GM12878 (cell line): ENCODE measurements around the gene SLC12A2. TPM values are rescaled to one million over a fixed set of nuclear protein-coding genes. Genes with fewer than 3 reads are reported as not detected.

Source experiments
- ATAC-seq: fragments of 200-7000 bp; cut with Tn5 transposase; 3 replicates; pipeline ENCODE4 v1.9.1; 2020; ENCODE audit warnings: mild to moderate bottlenecking, moderate library complexity
- BruUV-seq: library from RNA; stranded (reverse); fragments of 400-500 nt; replicated peaks from 2 replicates; lab custom pipeline; 2021; lab: Mats Ljungman, UMichigan
- CTCF ChIA-PET: fragments of 300-600 bp; sonication (Branson Sonifier 250); formaldehyde crosslinking; extraction: SDS; loops from one replicate; lab custom pipeline; 2021; ENCODE audit warnings: inconsistent platforms; lab: Yijun Ruan, JAX
- POLR2A ChIA-PET: fragments of 350-600 bp; formaldehyde crosslinking; extraction: SDS; loops from one replicate; lab custom pipeline; 2021; ENCODE audit warnings: inconsistent platforms; lab: Charles Lee
- RAD21 ChIA-PET: fragments of 300-600 bp; sonication (Branson Sonifier 250); formaldehyde crosslinking; loops from one replicate; lab custom pipeline; 2023; ENCODE audit warnings: antibody characterized with exemption; ENCODE audit not compliant: unreplicated experiment; lab: Charles Lee
- SMC1A ChIA-PET: fragments of 300-600 bp; sonication (Branson Sonifier 250); formaldehyde crosslinking; loops from one replicate; lab custom pipeline; 2023; ENCODE audit not compliant: unreplicated experiment, uncharacterized antibody; lab: Charles Lee
- DNase-seq: peaks from one replicate; pipeline ENCODE4 v3.0.0-alpha.2; 2011; ENCODE audit warnings: low read depth, low spot score
- FAIRE-seq: peaks from 3 replicates; lab custom pipeline; 2011; peaks lifted over from hg19 to GRCh38; lab: Jason Lieb, UNC
- H2AFZ ChIP-seq: 2 replicates; pipeline ENCODE4 v1.6.0; 2011; ENCODE audit warnings: low read depth, low read length, control low read depth; ENCODE audit not compliant: control insufficient read depth
- H3K27ac ChIP-seq: 2 replicates; pipeline ENCODE4 v1.5.1; 2011; ENCODE audit warnings: control low read depth; ENCODE audit not compliant: control insufficient read depth, insufficient read depth
- H3K27me3 ChIP-seq, 2 experiments: replicated peaks in 1 of 2; 2 replicates each; pipeline versions ENCODE4 v1.6.0 to v1.6.1; 2011; ENCODE audit warnings: low read length in 1 of 2; ENCODE audit not compliant: control insufficient read depth in 2 of 2, insufficient read depth in 2 of 2
- H3K36me3 ChIP-seq, 2 experiments: 2 replicates each; pipeline ENCODE4 v1.5.1; 2011; ENCODE audit warnings: low read length in 1 of 2; ENCODE audit not compliant: control insufficient read depth in 2 of 2, insufficient read depth in 2 of 2
- H3K4me1 ChIP-seq: 2 replicates; pipeline ENCODE4 v1.6.1; 2011; ENCODE audit warnings: mild to moderate bottlenecking, low read length, moderate library complexity, mixed read lengths; ENCODE audit not compliant: control insufficient read depth, insufficient read depth
- H3K4me2 ChIP-seq: 2 replicates; pipeline ENCODE4 v1.6.0; 2011; ENCODE audit warnings: control low read depth; ENCODE audit not compliant: control insufficient read depth, insufficient read depth
- H3K4me3 ChIP-seq: fragments of 200-600 bp; sonication (generic); 2 replicates; pipeline ENCODE4 v1.5.1; 2016
- H3K79me2 ChIP-seq: 2 replicates; pipeline ENCODE4 v1.6.0; 2011; ENCODE audit warnings: low read length; ENCODE audit not compliant: control insufficient read depth, insufficient read depth
- H3K9ac ChIP-seq: 2 replicates; pipeline ENCODE4 v1.8.0; 2011; ENCODE audit warnings: low read length, control low read depth, mixed read lengths; ENCODE audit not compliant: control insufficient read depth, insufficient read depth
- H3K9me3 ChIP-seq: replicated peaks from 3 replicates; pipeline ENCODE4 v1.5.1; 2011; ENCODE audit warnings: mild to moderate bottlenecking, low read length; ENCODE audit not compliant: control insufficient read depth, insufficient read depth
- H4K20me1 ChIP-seq: 2 replicates; pipeline ENCODE4 v1.6.0; 2011; ENCODE audit not compliant: control insufficient read depth, insufficient read depth
- CREB1 ChIP-seq: IDR thresholded peaks from 2 replicates; pipeline ENCODE4 v1.6.1; 2012; ENCODE audit warnings: low read depth, mild to moderate bottlenecking, inconsistent platforms
- GABPA ChIP-seq: IDR thresholded peaks from 2 replicates; pipeline ENCODE4 v1.6.1; 2014; ENCODE audit warnings: antibody characterized with exemption, low read depth, mild to moderate bottlenecking, inconsistent platforms
- GATAD2B ChIP-seq: fragments of 450-650 bp; conservative IDR thresholded peaks from 2 replicates; pipeline ENCODE4 v1.6.1; 2017; ENCODE audit warnings: low read depth, mild to moderate bottlenecking, moderate library complexity
- HCFC1 ChIP-seq: fragments of 150-350 bp; IDR thresholded peaks from 2 replicates; pipeline ENCODE4 v1.6.1; 2014; ENCODE audit warnings: low read length
- HDAC2 ChIP-seq: fragments of 200-600 bp; sonication (generic); IDR thresholded peaks from 2 replicates; pipeline ENCODE4 v1.6.1; 2017
- KDM1A ChIP-seq: fragments of 200-600 bp; sonication (generic); IDR thresholded peaks from 2 replicates; pipeline ENCODE4 v1.6.1; 2016; ENCODE audit warnings: borderline replicate concordance
- MTA2 ChIP-seq: fragments of 450-650 bp; IDR thresholded peaks from 2 replicates; pipeline ENCODE4 v1.6.1; 2016; ENCODE audit warnings: low read depth, mild to moderate bottlenecking, moderate library complexity
- NR2C2 ChIP-seq: IDR thresholded peaks from 2 replicates; pipeline ENCODE4 v1.6.1; 2011; ENCODE audit warnings: borderline replicate concordance, low read depth; ENCODE audit not compliant: control insufficient read depth, insufficient read length
- SRF ChIP-seq, 2 experiments: IDR thresholded peaks; 2 replicates each; pipeline ENCODE4 v1.6.1; 2011; ENCODE audit warnings: low read depth in 2 of 2, low read length in 2 of 2, mild to moderate bottlenecking in 1 of 2, moderate library complexity in 1 of 2
- YY1 ChIP-seq: IDR thresholded peaks from 2 replicates; pipeline ENCODE4 v1.6.1; 2011; ENCODE audit warnings: low read depth, mild to moderate bottlenecking, low read length
- ZBED1 ChIP-seq: IDR thresholded peaks from 2 replicates; pipeline ENCODE4 v1.6.1; 2016; ENCODE audit warnings: borderline replicate concordance
- ZNF24 ChIP-seq: fragments of 450-650 bp; IDR thresholded peaks from 2 replicates; pipeline ENCODE4 v1.6.1; 2017; ENCODE audit warnings: antibody characterized with exemption, mild to moderate bottlenecking
- ZNF384 ChIP-seq: IDR thresholded peaks from 2 replicates; pipeline ENCODE4 v1.6.1; 2012; ENCODE audit warnings: low read depth, mild to moderate bottlenecking, low read length, improper control_type of control experiment, borderline replicate concordance
- ZNF622 ChIP-seq: fragments of 450-650 bp; IDR thresholded peaks from 2 replicates; pipeline ENCODE4 v1.6.1; 2017; ENCODE audit warnings: mild to moderate bottlenecking, inconsistent platforms
- ZSCAN29 ChIP-seq: fragments of 450-650 bp; IDR thresholded peaks from 2 replicates; pipeline ENCODE4 v1.6.1; 2017; ENCODE audit warnings: mild to moderate bottlenecking, moderate library complexity
- WGBS: methylation state at CpG from one replicate; pipeline ENCODE4 v1.1.6; 2016; ENCODE audit warnings: low lambda C conversion rate; ENCODE audit not compliant: insufficient replicate concordance, insufficient coverage; ENCODE audit errors: missing lambda C conversion rate; 5-methylcytosine and 5-hydroxymethylcytosine counted together
- in situ Hi-C: fragments of 300-500 bp; cut with MboI; formaldehyde crosslinking; loops from 9 replicates; pipeline ENCODE4 v1.14.3; 2018; ENCODE audit warnings: mixed read lengths
- intact Hi-C: fragments of 100-400 bp; cut with micrococcal nuclease; formaldehyde crosslinking; loops from one replicate; pipeline ENCODE4 v1.14.2; 2022; ENCODE audit not compliant: unreplicated experiment
- polyA plus RNA-seq, 11 experiments: library from polyadenylated mRNA; depleted of rRNA in 4 of 11; unstranded in 6 of 11; stranded (reverse) in 5 of 11; fragments of >200 nt; fragmentation: Nextera tagmentation in 4 of 11; fragmentation: Illumina TruSeq in 1 of 11; extraction: Ambion mirVana in 4 of 11; extraction: Trizol in 1 of 11; gene quantifications; 1 replicate in 1 of 11; 2 replicates in 10 of 11; pipeline versions ENCODE4 v1.2.1 to v1.2.3, GENCODE V29; 2011 to 2016; ENCODE audit warnings: inconsistent platforms in 2 of 11, missing spikeins in 2 of 11, low read depth in 1 of 11
- total RNA-seq, 4 experiments: library from RNA; depleted of rRNA in 3 of 4; stranded (reverse); fragments of >200 nt in 3 of 4; fragmentation: Illumina TruSeq in 1 of 4; extraction: Trizol in 1 of 4; gene quantifications; 2 replicates each; pipeline versions ENCODE4 v1.2.1 to v1.2.3, GENCODE V29; 2013 to 2021
- TF ChIP-seq, protein P1 (sequence below): IDR thresholded peaks from 2 replicates; pipeline ENCODE4 v1.6.1; 2012; ENCODE audit warnings: low read depth, low read length, improper control_type of control experiment
- TF ChIP-seq, protein P2 (sequence below): IDR thresholded peaks from 2 replicates; pipeline ENCODE4 v1.6.1; 2012; ENCODE audit warnings: mild to moderate bottlenecking, low read depth, low read length
- TF ChIP-seq, protein P3 (sequence below): fragments of 450-650 bp; IDR thresholded peaks from 2 replicates; pipeline ENCODE4 v1.6.1; 2017; ENCODE audit warnings: antibody characterized with exemption, mild to moderate bottlenecking, moderate library complexity

Gene SLC12A2
- total and polyA plus RNA-seq, 10 of the 15 experiments (the other 5 are each of a cell fraction or from before 2014, with no cell fraction given) = 5.1 to 21.8 (median 10.5) TPM

DNA sequence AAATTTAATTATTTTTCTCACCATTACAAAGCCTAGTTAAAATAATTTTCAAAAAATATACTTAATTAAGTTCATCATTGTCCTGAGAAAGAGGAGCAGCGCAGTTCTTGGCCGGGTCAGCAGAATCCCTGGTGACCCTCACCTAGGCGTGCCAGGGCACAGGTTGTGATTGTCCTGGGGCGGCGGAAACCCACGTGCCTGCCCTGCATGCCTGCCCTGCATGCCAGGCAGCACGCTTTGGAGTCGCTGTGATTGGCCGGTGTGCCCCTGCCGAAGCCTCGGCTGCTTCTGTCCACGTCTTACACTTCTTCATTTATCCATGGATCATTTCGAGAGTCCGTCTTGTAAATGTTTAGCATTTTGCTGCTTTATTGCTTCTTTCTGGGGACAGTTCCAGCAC, 25.6 kb downstream of the SLC12A2 start (continued):
- TF ChIP-seq, protein P1, sequence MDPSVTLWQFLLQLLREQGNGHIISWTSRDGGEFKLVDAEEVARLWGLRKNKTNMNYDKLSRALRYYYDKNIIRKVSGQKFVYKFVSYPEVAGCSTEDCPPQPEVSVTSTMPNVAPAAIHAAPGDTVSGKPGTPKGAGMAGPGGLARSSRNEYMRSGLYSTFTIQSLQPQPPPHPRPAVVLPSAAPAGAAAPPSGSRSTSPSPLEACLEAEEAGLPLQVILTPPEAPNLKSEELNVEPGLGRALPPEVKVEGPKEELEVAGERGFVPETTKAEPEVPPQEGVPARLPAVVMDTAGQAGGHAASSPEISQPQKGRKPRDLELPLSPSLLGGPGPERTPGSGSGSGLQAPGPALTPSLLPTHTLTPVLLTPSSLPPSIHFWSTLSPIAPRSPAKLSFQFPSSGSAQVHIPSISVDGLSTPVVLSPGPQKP = no peak
- TF ChIP-seq NR2C2 = no peak

DNA sequence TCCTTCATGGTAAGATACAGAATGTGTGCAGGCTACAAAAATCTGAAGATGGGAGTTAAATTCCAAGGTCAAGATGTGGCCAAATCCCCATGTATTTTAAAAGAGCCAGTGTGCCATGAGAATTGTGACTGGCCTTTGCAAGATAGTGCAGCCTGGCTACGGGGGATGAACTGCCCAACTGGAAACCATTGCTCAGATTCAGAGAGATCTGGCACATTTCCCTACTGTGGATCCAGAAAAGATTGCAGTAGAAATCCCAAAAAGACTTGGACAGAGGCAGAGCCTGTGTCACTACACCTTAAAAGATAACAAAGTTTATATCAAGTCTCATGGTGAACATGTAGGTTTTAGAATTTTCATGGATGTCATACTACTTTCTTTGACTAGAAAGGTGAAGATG, 26.2 kb downstream of the SLC12A2 start:
- Histone ChIP-seq H3K9ac (no peak overlapping the region), H3K4me2 (no peak overlapping the region), H3K36me3 (peaks cover under 1 to 2% of the 10 kb centered on the region in 2 experiments; a peak in 3 of 4 replicates), H3K27ac (no peak overlapping the region), H3K9me3 (peaks cover 1% of the 10 kb centered on the region; the same call in 1 of the 3 replicates), H3K4me3 (no peak overlapping the region), H3K27me3 (no peaks in the 10 kb centered on the region), H4K20me1 (no peaks in the 10 kb centered on the region), H2AFZ (no peak overlapping the region), H3K4me1 (no peaks in the 10 kb centered on the region), H3K79me2 (peaks cover 5% of the 10 kb centered on the region)
- intact Hi-C loops = no loop called here
- WGBS = 100% methylated on average over 1 of the region's 1 CpG
- RAD21 ChIA-PET = no interaction called here
- ATAC-seq (no peak), FAIRE-seq (no peak), DNase-seq (no peak)
- in situ Hi-C loops = no loop called here
- CTCF ChIA-PET = no interaction called here
- SMC1A ChIA-PET = no interaction called here
- POLR2A ChIA-PET = no interaction called here
- no TSS peak for BruUV-seq
- TF ChIP-seq ZNF384 (no peak), SRF (IDR thresholded peaks at IDR 0.05; ENCODE audit: low read depth in 2 of 2, low read length in 2 of 2) (no peak), KDM1A (no peak), CREB1 (no peak), GATAD2B (no peak), HCFC1 (no peak), ZNF622 (no peak), HDAC2 (no peak), ZBED1 (no peak), GABPA (no peak), MTA2 (no peak), ZNF24 (no peak), ZSCAN29 (no peak), YY1 (no peak)
- TF ChIP-seq, protein P2, sequence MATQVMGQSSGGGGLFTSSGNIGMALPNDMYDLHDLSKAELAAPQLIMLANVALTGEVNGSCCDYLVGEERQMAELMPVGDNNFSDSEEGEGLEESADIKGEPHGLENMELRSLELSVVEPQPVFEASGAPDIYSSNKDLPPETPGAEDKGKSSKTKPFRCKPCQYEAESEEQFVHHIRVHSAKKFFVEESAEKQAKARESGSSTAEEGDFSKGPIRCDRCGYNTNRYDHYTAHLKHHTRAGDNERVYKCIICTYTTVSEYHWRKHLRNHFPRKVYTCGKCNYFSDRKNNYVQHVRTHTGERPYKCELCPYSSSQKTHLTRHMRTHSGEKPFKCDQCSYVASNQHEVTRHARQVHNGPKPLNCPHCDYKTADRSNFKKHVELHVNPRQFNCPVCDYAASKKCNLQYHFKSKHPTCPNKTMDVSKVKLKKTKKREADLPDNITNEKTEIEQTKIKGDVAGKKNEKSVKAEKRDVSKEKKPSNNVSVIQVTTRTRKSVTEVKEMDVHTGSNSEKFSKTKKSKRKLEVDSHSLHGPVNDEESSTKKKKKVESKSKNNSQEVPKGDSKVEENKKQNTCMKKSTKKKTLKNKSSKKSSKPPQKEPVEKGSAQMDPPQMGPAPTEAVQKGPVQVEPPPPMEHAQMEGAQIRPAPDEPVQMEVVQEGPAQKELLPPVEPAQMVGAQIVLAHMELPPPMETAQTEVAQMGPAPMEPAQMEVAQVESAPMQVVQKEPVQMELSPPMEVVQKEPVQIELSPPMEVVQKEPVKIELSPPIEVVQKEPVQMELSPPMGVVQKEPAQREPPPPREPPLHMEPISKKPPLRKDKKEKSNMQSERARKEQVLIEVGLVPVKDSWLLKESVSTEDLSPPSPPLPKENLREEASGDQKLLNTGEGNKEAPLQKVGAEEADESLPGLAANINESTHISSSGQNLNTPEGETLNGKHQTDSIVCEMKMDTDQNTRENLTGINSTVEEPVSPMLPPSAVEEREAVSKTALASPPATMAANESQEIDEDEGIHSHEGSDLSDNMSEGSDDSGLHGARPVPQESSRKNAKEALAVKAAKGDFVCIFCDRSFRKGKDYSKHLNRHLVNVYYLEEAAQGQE = no peak
- TF ChIP-seq, protein P3, sequence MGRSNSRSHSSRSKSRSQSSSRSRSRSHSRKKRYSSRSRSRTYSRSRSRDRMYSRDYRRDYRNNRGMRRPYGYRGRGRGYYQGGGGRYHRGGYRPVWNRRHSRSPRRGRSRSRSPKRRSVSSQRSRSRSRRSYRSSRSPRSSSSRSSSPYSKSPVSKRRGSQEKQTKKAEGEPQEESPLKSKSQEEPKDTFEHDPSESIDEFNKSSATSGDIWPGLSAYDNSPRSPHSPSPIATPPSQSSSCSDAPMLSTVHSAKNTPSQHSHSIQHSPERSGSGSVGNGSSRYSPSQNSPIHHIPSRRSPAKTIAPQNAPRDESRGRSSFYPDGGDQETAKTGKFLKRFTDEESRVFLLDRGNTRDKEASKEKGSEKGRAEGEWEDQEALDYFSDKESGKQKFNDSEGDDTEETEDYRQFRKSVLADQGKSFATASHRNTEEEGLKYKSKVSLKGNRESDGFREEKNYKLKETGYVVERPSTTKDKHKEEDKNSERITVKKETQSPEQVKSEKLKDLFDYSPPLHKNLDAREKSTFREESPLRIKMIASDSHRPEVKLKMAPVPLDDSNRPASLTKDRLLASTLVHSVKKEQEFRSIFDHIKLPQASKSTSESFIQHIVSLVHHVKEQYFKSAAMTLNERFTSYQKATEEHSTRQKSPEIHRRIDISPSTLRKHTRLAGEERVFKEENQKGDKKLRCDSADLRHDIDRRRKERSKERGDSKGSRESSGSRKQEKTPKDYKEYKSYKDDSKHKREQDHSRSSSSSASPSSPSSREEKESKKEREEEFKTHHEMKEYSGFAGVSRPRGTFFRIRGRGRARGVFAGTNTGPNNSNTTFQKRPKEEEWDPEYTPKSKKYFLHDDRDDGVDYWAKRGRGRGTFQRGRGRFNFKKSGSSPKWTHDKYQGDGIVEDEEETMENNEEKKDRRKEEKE = no peak
